GM12874 (cell line): ENCODE data around the gene TANC2.

ENCODE experiments used
- TF ChIP-seq, protein P1 (sequence below): IDR thresholded peaks from 2 replicates; pipeline ENCODE4 v1.5.1; 2011; ENCODE audit warnings: low read depth, mild to moderate bottlenecking, control low read depth, low read length, moderate library complexity; ENCODE audit not compliant: insufficient read depth

TANC2 gene

DNA sequence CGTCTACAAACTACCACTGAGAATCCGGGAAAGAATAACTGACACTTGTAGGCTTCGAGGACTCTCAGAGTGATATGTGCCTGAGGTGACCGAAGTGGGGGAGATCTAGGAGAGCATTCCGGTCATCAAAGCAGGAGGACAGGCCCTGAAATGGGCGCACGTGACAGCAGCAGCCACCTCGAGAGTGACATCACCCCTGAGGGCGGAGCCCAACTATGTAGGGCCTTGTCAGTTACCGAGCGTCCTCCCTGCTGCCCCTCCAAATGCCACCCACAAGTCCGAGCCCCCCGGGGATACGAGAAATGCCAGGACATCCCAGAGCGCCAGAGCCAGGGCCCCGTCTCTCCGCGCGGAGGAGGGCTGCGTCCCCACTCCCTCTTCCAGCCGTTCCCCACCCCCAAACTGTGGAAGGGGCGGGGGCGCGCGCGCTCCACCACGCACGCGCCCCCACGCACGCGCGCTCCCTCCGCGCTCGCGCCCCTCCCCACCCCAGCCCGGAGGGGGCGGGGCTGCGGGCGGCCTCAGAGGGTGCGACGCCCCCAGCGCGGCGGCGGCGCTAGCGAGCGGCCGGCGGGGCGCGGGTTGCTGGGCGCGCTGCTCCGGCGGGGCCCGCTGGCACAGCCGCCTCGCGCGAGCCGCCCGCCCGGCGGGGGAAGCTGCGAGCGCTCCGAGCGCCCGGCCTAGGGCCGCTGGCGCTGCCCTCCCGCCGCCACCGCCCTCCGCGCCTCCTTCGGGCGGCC, at the start of gene TANC2:
TSS of gene TANC2 (plus strand) at position 550 of the 740 bp plus-strand sequence. CDS start 43,325 bp downstream, outside the sequence.
- TF ChIP-seq, protein P1, sequence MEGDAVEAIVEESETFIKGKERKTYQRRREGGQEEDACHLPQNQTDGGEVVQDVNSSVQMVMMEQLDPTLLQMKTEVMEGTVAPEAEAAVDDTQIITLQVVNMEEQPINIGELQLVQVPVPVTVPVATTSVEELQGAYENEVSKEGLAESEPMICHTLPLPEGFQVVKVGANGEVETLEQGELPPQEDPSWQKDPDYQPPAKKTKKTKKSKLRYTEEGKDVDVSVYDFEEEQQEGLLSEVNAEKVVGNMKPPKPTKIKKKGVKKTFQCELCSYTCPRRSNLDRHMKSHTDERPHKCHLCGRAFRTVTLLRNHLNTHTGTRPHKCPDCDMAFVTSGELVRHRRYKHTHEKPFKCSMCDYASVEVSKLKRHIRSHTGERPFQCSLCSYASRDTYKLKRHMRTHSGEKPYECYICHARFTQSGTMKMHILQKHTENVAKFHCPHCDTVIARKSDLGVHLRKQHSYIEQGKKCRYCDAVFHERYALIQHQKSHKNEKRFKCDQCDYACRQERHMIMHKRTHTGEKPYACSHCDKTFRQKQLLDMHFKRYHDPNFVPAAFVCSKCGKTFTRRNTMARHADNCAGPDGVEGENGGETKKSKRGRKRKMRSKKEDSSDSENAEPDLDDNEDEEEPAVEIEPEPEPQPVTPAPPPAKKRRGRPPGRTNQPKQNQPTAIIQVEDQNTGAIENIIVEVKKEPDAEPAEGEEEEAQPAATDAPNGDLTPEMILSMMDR: no peak

DNA sequence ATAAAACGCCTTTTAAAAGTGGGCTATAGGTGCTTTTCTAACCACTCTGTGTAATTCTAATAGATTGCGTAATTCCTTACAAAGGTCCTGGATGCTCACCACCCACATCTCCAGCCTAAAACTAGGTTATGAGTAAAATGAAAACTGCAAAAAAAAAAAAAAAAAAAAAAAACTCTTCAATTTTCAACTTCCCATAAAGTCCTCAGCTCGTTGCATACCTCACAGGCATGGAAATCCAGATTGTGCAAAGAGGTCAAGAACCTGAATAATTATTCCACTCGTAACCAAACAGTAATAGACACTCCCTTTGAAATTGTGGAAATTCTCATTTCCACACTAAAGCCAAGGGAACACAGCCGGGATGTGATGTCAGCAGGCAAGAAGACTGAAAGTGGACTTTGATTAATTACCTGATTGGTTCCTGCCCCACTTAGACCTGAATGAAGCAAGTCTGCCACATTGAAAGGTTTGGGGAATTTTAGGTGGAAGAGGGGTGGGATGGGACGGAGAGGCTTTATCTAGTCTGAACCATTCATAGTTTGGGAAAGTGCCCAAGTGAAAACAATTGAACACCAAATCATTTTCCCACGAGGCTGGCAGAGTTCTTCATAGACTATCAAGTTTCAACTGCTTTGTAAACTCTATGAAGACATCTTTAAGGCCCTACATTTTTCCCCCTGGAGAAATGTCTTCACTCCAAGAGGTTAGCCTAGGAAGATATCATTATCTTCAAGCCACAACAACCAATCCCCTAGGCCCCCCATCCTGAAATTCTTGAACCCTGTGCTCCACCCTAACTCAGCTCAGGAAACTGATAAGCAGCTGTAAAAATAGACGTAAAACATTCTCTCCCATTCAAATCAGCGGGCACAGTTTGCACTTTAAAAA, 49.1 kb upstream of the TANC2 start:
- TF ChIP-seq, protein P1: no peak

DNA sequence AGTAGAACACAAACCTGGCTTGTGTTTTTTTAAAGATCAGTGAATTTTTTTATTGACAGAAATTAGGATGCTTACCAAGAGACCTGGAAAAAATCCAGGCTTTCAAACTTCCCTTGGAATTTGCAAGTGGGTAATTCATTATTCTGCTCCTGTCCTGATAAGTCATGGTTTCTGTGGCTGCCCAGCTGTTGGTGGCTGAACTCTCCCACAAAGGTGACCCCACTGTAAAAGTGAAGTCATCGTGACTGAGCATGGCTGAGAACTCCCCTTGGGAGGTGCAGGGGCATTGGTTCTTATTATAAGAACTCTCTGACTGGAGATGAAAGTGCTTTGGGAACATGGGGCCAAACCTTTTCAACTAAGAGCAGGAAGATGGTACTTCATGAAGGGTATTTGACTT, 46.6 kb upstream of the TANC2 start:
- TF ChIP-seq, protein P1: no peak

DNA sequence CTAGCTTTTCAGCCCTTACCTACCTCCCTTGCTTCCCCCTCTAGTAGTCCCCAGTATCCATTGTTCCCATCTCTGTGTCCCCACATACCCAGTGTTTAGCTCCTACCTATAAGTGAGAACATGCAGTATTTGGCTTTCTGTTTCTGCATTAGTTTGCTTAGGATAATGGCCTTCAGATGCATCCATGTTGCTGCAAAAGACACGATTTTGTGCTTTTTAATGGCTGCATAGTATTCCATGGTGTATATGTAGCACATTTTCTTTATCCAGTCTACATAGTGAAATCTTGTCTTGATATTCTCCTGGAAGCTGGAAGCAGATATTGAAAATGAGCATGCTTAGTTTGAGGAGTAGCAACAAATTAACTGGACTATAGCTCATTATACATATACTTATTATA, 45.7 kb upstream of the TANC2 start:
- TF ChIP-seq, protein P1: no peak

DNA sequence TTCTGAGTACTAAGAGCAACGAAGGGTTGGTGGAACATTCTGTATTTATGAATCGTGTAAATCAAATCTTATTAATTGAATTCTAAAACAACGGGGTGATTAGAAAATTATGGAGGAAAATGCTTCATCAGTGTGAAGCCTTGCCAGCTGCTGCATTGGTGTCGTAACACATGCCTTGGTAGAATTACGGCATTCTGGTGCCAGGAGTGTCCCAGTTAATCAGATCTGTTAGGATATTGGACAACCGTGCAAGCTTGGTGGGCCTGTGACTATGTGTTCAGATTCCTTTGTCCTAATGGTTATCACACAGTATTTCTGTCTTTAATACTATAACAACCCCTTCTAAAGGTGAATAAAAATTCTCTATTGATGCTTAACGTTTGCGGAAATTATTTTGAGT, 44.2 kb upstream of the TANC2 start:
- TF ChIP-seq, protein P1: no peak

DNA sequence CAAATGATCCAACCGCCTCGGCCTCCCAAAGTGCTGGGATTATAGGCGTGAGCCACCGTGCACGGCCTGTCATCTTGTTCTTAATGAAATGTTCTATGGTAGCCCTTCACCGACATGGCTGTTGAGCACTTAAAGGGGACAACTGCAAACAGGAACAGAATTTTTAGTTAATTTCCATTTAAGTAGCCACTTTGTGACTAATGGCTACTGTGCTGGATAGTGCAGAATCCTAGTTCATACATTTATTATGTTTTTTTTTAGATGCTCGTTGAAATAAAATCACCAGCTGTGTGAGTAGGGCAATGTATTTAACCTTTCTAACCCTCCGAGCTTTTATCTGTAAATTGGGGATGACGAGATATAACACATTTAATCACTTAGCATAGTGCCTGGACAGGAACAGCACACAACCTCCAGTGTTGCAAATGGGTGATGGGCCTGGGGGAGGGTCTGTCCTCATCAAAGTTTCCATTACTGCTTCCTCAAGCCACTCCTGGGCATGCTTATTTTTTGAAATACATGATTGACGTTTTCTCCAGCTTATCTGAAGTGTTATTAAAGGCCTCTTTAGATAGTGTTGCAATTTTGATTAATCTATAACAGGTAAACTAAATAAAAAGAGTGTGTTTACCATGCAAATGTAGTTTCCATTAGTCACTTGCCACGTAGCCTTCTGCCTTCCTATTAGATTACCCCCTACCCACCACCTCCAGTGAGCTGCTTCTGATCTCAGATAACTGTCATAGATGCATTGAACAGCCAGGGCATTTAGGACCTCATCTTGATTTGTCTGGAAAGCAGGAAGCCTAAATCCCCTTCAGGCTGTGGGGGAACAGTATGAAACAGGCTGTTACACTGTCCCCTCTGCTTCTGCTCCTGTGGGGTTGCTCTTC, 42.5 kb upstream of the TANC2 start:
- TF ChIP-seq, protein P1: no peak
